Activated CD4-positive, alpha-beta T cell treated with anti-CD3 and anti-CD28 coated beads, Interleukin-2, amount 10 ng/mL, durations not matched to agents 24 days and 14 days (primary cell): ENCODE data around the gene ATP5MG. TPM values are rescaled to one million over a fixed set of nuclear protein-coding genes. Genes with fewer than 3 reads are reported as not detected.

ENCODE experiments used
- DNase-seq: peaks from one replicate; pipeline ENCODE4 v3.0.0; 2022
- H3K27ac Mint-ChIP-seq: one replicate; pipeline ENCODE4 v1.8.0; 2022; ENCODE audit warnings: mild to moderate bottlenecking, mixed read lengths
- H3K27me3 Mint-ChIP-seq: one replicate; pipeline ENCODE4 v1.8.0; 2022; ENCODE audit warnings: mixed read lengths
- H3K36me3 Mint-ChIP-seq: one replicate; pipeline ENCODE4 v1.8.0; 2022; ENCODE audit warnings: low read depth, mild to moderate bottlenecking, mixed read lengths
- H3K4me1 Mint-ChIP-seq: one replicate; pipeline ENCODE4 v1.8.0; 2021; ENCODE audit warnings: mixed read lengths
- H3K4me3 Mint-ChIP-seq: one replicate; pipeline ENCODE4 v1.8.0; 2022; ENCODE audit warnings: mild to moderate bottlenecking, moderate library complexity, mixed read lengths
- H3K9me3 Mint-ChIP-seq: one replicate; pipeline ENCODE4 v1.8.0; 2021; ENCODE audit warnings: mixed read lengths
- intact Hi-C: fragments of 100-400 bp; cut with micrococcal nuclease; formaldehyde crosslinking; loops from one replicate; pipeline ENCODE4 v1.15.1; 2023
- total RNA-seq: library from RNA; stranded (reverse); gene quantifications from 2 replicates; pipeline ENCODE4 v1.2.3, GENCODE V29; 2022

Gene ATP5MG
- total RNA-seq, 1 donor from 2014 or later = 220 TPM

- Mint-ChIP-seq H3K36me3 (peaks cover 21% of the 10 kb centered on the region), H3K9me3 (no peaks in the 10 kb centered on the region), H3K27me3 (no peaks in the 10 kb centered on the region), H3K4me3 (peak overlapping the region; percentile 86), H3K27ac (peak overlapping the region; percentile 56), H3K4me1 (peaks cover 65% of the 10 kb centered on the region)
- peak; percentile 61 for DNase-seq
- intact Hi-C loops = loop anchor here (2.0 to 5.0 kb wide), 7 partner anchors 97 to 443 kb away; partner anchors contain the start of genes ARCN1, CD3D, CD3G and CXCR5
Measured at GRCh38 chr11:118439646-118440045, 38.2 kb downstream of the ATP5MG start.

- intact Hi-C loops = loop anchor here (2.0 to 5.0 kb wide), 2 partner anchors 135 to 440 kb away; partner anchors contain the start of gene CXCR5
- no peak for DNase-seq
- peak overlapping the region; percentile 49 for H3K4me3 Mint-ChIP-seq
- H3K27me3 Mint-ChIP-seq = no peaks in the 10 kb centered on the region
- H3K9me3 Mint-ChIP-seq = no peaks in the 10 kb centered on the region
- peaks cover 70% of the 10 kb centered on the region for H3K4me1 Mint-ChIP-seq
- H3K36me3 Mint-ChIP-seq = peaks cover 35% of the 10 kb centered on the region
- peak overlapping the region; percentile 9 for H3K27ac Mint-ChIP-seq
Measured at GRCh38 chr11:118441770-118442275, 40.4 kb downstream of the ATP5MG start.

- Mint-ChIP-seq H3K27me3 (no peaks in the 10 kb centered on the region), H3K9me3 (no peaks in the 10 kb centered on the region), H3K4me3 (peak overlapping the region; percentile 49), H3K27ac (peak overlapping the region; percentile 9), H3K4me1 (peaks cover 74% of the 10 kb centered on the region), H3K36me3 (peaks cover 37% of the 10 kb centered on the region)
- intact Hi-C loops = loop anchor here (2.0 to 5.0 kb wide), 2 partner anchors 136 to 440 kb away; partner anchors contain the start of gene CXCR5
- no peak for DNase-seq
Measured at GRCh38 chr11:118442301-118442700, 40.9 kb downstream of the ATP5MG start.

GRCh38 chr11:118442908-118443589 is 41.6 kb downstream of the ATP5MG start:
- peaks cover 40% of the 10 kb centered on the region for H3K36me3 Mint-ChIP-seq
- peak overlapping the region; percentile 43 for H3K4me3 Mint-ChIP-seq
- no peak for DNase-seq
- peaks cover 80% of the 10 kb centered on the region for H3K4me1 Mint-ChIP-seq
- intact Hi-C loops = loop anchor here (1.0 to 5.0 kb wide), 3 partner anchors 8 to 439 kb away; partner anchors contain the start of gene CXCR5
- H3K27ac Mint-ChIP-seq = peak overlapping the region; percentile 85
- H3K27me3 Mint-ChIP-seq = no peaks in the 10 kb centered on the region
- H3K9me3 Mint-ChIP-seq = no peaks in the 10 kb centered on the region

- Mint-ChIP-seq H3K27me3 (no peaks in the 10 kb centered on the region), H3K27ac (peak overlapping the region; percentile 85), H3K36me3 (peaks cover 39% of the 10 kb centered on the region), H3K4me1 (peaks cover 83% of the 10 kb centered on the region), H3K9me3 (no peaks in the 10 kb centered on the region), H3K4me3 (peak overlapping the region; percentile 43)
- DNase-seq = peak; percentile 64
- intact Hi-C loops = loop anchor here (1.0 to 5.0 kb wide), 3 partner anchors 8 to 439 kb away; partner anchors contain the start of gene CXCR5
Measured at GRCh38 chr11:118443590-118444218, 42.3 kb downstream of the ATP5MG start.

GRCh38 chr11:118447423-118447822 is 46.0 kb downstream of the ATP5MG start:
- H3K36me3 Mint-ChIP-seq = peaks cover 31% of the 10 kb centered on the region
- peak overlapping the region; percentile 49 for H3K4me3 Mint-ChIP-seq
- no peaks in the 10 kb centered on the region for H3K27me3 Mint-ChIP-seq
- peak overlapping the region; percentile 27 for H3K27ac Mint-ChIP-seq
- H3K9me3 Mint-ChIP-seq = no peaks in the 10 kb centered on the region
- peaks cover 63% of the 10 kb centered on the region for H3K4me1 Mint-ChIP-seq
- DNase-seq = no peak
- intact Hi-C loops = no loop called here

- H3K9me3 Mint-ChIP-seq = no peaks in the 10 kb centered on the region
- intact Hi-C loops = loop anchor here (1.0 kb wide), 1 partner anchor 10 kb away; no protein-coding TSS in a partner anchor
- H3K4me1 Mint-ChIP-seq = peaks cover 57% of the 10 kb centered on the region
- DNase-seq = peak; percentile 74
- H3K27me3 Mint-ChIP-seq = no peaks in the 10 kb centered on the region
- H3K36me3 Mint-ChIP-seq = peaks cover 37% of the 10 kb centered on the region
- peak overlapping the region; percentile 44 for H3K4me3 Mint-ChIP-seq
- H3K27ac Mint-ChIP-seq = peak overlapping the region; percentile 35
Measured at GRCh38 chr11:118448294-118448693, 46.9 kb downstream of the ATP5MG start.

GRCh38 chr11:118449316-118449918 is 48.0 kb downstream of the ATP5MG start:
- no peak overlapping the region for H3K4me3 Mint-ChIP-seq
- H3K9me3 Mint-ChIP-seq = no peaks in the 10 kb centered on the region
- H3K27ac Mint-ChIP-seq = no peak overlapping the region
- peaks cover 54% of the 10 kb centered on the region for H3K4me1 Mint-ChIP-seq
- DNase-seq = no peak
- H3K27me3 Mint-ChIP-seq = no peaks in the 10 kb centered on the region
- H3K36me3 Mint-ChIP-seq = peaks cover 47% of the 10 kb centered on the region
- intact Hi-C loops = no loop called here

- Mint-ChIP-seq H3K4me1 (peaks cover 48% of the 10 kb centered on the region), H3K9me3 (no peaks in the 10 kb centered on the region), H3K4me3 (no peak overlapping the region), H3K27me3 (no peaks in the 10 kb centered on the region), H3K36me3 (peaks cover 40% of the 10 kb centered on the region), H3K27ac (no peak overlapping the region)
- intact Hi-C loops = no loop called here
- DNase-seq = no peak
Measured at GRCh38 chr11:118450451-118450850, 49.0 kb downstream of the ATP5MG start.

Other genes starting within 250 kb of the ATP5MG start
- gene SCN4B, start 248.8 kb upstream of the ATP5MG start, total RNA-seq = 0.07 and 0.36 TPM in 2 replicates
- 0.02 and 0.05 TPM in 2 replicates for gene SCN2B, start 225.0 kb upstream of the ATP5MG start, total RNA-seq
- gene JAML, start 176.6 kb upstream of the ATP5MG start, total RNA-seq = 303 and 318 TPM in 2 replicates
- 64.6 and 65.4 TPM in 2 replicates for gene MPZL3, start 149.2 kb upstream of the ATP5MG start, total RNA-seq
- gene MPZL2, start 137.3 kb upstream of the ATP5MG start, total RNA-seq = 18.5 and 19.3 TPM in 2 replicates
- gene CD3E, start 96.9 kb upstream of the ATP5MG start, total RNA-seq = 571 TPM in 2 replicates
- 381 and 400 TPM in 2 replicates for gene CD3D, start 58.9 kb upstream of the ATP5MG start, total RNA-seq
- gene CD3G, start 57.3 kb upstream of the ATP5MG start, total RNA-seq = 143 and 145 TPM in 2 replicates
- 46.3 and 47.9 TPM in 2 replicates for gene UBE4A, start 42.0 kb upstream of the ATP5MG start, total RNA-seq
- gene KMT2A, start 34.9 kb downstream of the ATP5MG start, total RNA-seq = 70.7 and 73.2 TPM in 2 replicates
- gene TTC36, start 125.9 kb downstream of the ATP5MG start, total RNA-seq = 0.38 and 0.65 TPM in 2 replicates
- 13.0 and 14.1 TPM in 2 replicates for gene TMEM25, start 129.6 kb downstream of the ATP5MG start, total RNA-seq
- gene IFT46, start 164.3 kb downstream of the ATP5MG start, total RNA-seq = 17.6 and 19.1 TPM in 2 replicates
- 147 and 150 TPM in 2 replicates for gene ARCN1, start 170.8 kb downstream of the ATP5MG start, total RNA-seq
- gene PHLDB1, start 206.0 kb downstream of the ATP5MG start, total RNA-seq = 1.3 and 1.7 TPM in 2 replicates